HG03103 (cell line): ENCODE results near the gene SERPINB6.
"Not testable (repeated sequence)": the region's sequence is repeated elsewhere in the genome, so short reads cannot be mapped to it uniquely, and the experiment has no call there.

Experiments
- ATAC-seq: cut with Tn5 transposase; IDR thresholded peaks from one replicate; pipeline ENCODE4 v1.9.1; 2021; ENCODE audit warnings: low read depth; ENCODE audit not compliant: unreplicated experiment

SERPINB6 gene

DNA sequence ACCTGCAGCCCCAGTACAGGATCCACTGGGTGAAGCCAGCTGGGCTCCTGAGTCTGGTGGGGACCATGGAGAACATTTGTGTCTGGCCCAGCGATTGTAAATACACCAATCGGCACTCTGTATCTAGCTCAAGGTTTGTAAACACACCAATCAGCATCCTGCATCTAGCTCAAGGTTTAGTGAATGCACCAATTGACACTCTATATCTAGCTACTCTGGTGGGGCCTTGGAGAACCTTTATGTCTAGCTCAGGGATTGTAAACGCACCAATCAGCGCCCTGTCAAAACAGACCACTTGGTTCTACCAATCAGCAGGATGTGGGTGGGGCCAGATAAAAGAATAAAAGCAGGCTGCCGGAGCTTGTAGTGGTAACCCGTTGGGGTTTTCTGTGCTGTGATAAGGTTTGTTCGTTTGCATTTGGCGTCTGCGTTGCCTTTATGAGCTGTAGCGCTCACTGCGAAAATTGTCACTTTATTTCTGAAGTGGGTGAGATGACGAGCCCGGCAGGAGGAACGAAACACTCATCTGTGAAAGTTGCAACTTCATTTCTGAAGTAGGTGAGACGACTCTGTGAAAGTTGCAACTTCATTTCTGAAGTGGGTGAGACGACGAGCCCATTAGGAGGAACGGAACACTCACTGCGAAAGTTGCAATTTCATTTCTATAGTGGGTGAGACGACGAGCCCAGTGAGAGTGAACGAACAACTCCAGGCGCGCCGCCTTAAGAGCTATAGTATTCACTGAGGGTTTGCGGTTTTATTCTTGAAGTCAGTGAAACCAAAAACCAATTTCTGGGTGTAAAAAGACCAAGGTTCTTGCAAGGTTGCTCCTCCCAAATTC is 31.1 kb downstream of the SERPINB6 start:
- peak; percentile 73 for ATAC-seq

- no peak for ATAC-seq
Measured at GRCh38 chr6:2939315-2940009, 31.9 kb downstream of the SERPINB6 start.

DNA sequence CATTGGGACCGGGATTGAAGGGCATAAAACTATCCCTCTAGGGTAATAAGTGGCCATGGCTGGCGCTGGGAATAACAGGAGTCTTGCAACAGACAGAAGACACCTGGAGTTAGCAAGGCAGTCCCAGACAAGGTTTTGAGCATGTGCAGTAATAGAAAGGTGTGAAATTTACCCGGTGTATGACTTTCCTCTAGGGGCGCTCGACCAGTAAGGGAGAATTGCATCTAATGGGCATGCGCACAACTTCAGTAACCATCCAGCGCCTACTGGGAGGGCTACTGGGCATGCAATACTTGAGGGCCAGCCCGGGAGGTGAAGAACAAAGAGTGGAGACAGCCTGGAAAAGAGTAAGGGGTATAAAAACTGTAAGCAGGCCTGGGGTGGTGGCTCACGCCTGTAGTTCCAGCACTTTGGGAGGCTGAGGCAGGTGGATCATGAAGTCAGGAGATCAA is 32.7 kb downstream of the SERPINB6 start:
- no peak for ATAC-seq

GRCh38 chr6:2938004-2938631 is 33.2 kb downstream of the SERPINB6 start:
- no peak for ATAC-seq

- no peak for ATAC-seq
Measured at GRCh38 chr6:2937627-2938003, 33.8 kb downstream of the SERPINB6 start.

DNA sequence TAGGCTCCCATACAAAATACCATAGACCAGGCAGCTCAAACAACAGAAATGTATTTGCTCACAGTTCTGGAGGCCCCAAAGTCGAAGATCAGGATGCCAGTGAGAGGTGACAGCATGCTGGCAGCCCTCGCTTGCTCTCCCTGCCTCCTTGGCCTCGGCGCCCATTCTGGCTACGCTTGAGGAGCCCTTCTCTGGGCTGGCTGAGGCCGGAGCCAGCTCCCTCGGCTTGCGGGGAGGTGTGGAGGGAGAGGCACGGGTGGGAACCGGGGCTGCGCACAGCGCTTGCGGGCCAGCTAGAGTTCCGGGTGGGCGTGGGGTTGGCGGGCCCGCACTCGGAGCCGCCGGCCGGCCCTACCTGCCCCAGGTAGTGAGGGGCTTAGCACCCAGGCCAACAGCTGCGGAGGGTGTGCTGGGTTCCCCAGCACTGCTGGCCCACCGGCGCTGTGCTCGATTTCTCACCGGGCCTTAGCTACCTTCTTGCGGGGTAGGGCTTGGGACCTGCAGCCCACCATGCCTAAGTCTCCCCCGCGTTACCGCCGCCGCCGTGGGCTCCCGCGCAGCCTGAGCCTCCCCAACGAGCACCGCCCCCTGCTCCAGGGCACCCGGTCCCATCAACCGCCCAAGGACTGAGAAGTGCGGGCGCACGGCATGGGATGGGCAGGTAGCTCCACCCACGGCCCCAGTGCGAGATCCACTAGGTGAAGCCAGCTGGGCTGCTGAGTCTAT is 35.6 kb downstream of the SERPINB6 start:
- ATAC-seq: no peak

DNA sequence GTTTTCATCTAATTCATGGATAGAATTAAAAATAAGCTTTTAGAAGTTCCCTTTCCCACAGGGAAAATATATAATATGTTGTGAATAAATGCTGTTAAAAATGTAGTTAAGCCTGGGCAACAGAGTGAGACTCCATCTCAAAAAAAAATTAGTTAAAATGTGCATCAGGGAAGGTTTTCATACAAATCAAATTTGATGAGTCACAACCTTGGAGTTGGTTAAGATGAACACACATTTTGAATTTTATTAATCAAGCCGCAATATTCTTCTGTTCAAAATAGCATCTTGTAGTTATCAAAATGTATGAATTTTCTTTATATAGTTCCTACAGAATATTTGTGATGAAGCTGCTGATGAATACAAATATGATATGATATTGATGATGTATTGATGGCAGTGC is 37.3 kb downstream of the SERPINB6 start:
- no peak for ATAC-seq

DNA sequence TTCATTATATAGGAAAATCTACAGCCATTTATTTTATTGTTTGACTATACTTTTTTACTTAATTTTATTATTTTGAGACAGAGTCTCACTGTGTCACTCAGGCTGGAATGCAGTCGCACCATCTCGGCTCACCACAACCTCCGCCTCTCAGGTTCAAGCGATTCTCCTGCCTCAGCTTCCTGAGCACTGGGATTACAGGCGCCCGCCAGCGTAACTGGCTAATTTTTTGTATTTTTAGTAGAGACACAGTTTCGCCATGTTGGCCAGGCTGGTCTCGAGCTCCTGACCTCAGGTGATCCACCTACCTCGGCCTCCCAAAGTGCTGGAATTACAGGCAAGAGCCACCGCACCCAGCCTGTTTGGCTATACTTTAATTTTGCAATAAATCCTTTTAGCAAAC is 38.5 kb downstream of the SERPINB6 start:
- not testable (repeated sequence) for ATAC-seq

- ATAC-seq: peak; percentile 70
Measured at GRCh38 chr6:2931970-2932748, 39.2 kb downstream of the SERPINB6 start.

GRCh38 chr6:2931055-2931454 is 40.3 kb downstream of the SERPINB6 start:
- no peak for ATAC-seq

- not testable (repeated sequence) for ATAC-seq
Measured at GRCh38 chr6:2927931-2928330, 43.4 kb downstream of the SERPINB6 start.

DNA sequence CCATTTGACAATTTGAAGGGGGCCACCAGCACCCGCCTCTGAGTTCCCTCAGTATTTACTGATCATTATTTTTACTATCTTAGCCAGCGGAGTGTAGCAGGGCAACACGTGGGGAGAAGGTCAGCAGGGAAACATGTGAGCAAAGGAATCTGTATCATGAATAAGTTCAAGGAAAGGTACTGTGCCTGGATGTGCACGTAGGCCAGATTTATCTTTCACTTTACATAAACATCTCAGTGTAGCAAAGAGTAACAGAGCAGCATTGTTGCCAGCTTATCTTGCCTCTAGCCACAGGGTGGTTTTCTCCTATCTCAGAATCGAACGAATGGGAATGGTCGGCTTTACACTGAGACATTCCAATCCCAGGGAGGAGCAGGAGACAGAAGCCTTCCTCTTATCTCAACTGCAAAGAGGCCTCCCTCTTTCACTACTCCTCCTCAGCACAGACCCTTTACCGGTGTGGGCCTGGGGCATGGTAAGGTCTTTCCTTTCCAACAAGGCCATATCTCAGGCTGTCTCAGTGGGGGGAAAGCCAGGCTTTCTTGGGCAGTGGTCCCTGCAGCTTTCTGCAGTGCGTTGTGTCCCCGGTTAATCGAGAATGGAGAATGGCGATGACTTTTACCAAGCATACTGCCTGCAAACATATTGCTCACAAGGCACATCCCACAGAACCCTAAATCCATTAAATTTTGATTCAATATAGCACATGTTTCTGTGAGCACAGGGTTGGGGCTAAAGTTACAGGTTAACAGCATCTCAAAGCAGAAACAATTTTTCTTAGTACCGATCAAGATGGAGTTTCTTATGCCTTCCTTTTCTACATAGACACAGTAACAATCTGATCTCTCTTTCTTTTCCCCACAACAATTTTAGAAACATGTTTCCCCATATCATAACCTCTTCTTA is 45.3 kb downstream of the SERPINB6 start:
- ATAC-seq: not testable (repeated sequence)

GRCh38 chr6:2921520-2922115 is 49.7 kb downstream of the SERPINB6 start:
- ATAC-seq: no peak

GRCh38 chr6:2920671-2921112 is 50.7 kb downstream of the SERPINB6 start:
- no peak for ATAC-seq

DNA sequence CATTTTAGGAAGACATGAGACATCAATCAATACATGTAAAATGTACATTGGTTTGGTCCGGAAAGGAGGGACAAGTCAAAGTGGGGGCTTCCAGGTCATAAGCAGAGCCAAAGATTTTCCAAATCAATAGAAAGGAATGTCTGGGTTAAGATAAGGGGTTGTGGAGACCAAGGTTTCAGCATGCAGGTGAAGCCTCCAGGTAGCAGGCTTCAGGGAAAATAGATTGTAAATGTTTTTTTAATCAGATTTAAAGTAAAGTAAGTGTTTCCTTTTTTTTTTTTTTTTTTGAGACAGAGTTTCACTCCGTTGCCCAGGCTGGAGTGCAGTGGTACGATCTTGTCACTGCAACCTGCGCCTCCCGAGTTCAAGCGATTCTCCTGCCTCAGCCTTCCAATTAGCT is 51.5 kb downstream of the SERPINB6 start:
- no peak for ATAC-seq

GRCh38 chr6:2919401-2919800 is 52.0 kb downstream of the SERPINB6 start:
- ATAC-seq: no peak

DNA sequence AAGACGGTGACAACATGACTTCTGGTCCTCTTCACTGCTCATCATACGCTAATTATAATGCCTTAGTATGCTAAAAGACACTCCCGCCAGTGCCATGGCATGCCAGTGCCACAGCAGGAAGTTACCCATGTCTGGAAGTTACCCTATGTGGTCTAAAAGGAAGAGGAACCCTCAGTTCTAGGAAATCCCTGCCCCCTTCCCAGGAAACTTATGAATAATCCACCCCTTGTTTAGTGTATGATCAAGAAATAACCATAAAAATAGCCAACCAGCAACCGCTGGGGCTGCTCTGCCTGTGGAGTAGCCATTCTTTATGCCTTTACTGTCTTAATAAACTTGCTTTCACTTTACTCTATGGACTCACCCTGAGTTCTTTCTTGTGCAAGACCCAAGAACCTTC is 52.4 kb downstream of the SERPINB6 start:
- no peak for ATAC-seq

DNA sequence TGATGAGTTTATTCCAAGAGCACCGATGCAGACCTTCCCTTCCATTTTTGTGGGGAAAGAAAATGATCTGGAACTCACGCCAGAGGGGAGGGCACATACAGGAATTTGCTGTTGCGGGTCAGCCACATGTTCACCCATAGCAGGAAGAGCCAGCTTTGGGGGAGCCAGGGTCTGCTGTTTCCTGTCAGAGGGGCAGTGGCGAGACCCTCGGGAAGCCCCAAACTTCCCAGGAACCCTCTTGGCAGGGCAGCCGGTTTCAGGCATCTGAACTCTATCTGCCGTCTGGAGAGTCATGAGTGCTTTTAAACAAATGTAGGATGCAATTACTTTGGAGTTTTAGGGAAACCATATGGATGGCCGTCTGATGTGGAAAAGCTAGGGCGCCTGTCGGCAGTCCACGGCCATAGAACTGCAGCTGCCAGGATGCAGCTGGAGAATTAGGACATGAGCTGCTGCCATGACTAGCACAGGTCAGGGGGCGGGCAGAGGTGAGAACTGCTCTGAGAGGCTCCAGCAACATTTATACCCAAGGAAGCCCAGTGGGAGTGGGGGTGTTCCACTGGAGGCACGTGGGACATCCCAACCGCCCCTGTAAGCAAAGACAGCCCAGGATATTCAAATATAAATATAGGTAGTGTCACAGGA is 53.4 kb downstream of the SERPINB6 start:
- ATAC-seq: no peak
